ENCODE data around the gene TRIM56.
"Not testable (repeated sequence)": the region's sequence is repeated elsewhere in the genome, so short reads cannot be mapped to it uniquely, and the experiment has no call there.

TRIM56 gene

GRCh38 chr7:101099969-101100781, 14.9 kb downstream of the TRIM56 start:
- peak; percentile 98 for DNase-seq (ENCODE audit: low read depth)

GRCh38 chr7:101100858-101101847, 15.9 kb downstream of the TRIM56 start:
- H3K4me3 ChIP-seq (ENCODE audit: low read length), result no peak overlapping the region
- no peak for TF ChIP-seq CTCF (IDR thresholded peaks at IDR 0.05; ENCODE audit: insufficient read depth, low read depth, low read length, missing control alignments)
- no peak for DNase-seq (ENCODE audit: low read depth)

More at GRCh38 chr7:101099969-101100781, 14.9 kb downstream of the TRIM56 start:
- TF ChIP-seq CTCF (IDR thresholded peaks at IDR 0.05; ENCODE audit: insufficient read depth, low read depth, low read length, missing control alignments), result no peak
- H3K4me3 ChIP-seq (ENCODE audit: low read length), result no peak overlapping the region

GRCh38 chr7:101102026-101102425, 16.7 kb downstream of the TRIM56 start:
- H3K4me3 ChIP-seq (ENCODE audit: low read length), result no peak overlapping the region
- no peak for DNase-seq (ENCODE audit: low read depth)
- TF ChIP-seq CTCF (IDR thresholded peaks at IDR 0.05; ENCODE audit: insufficient read depth, low read depth, low read length, missing control alignments), result no peak

GRCh38 chr7:101103701-101104100, 18.4 kb downstream of the TRIM56 start:
- not testable (repeated sequence) for H3K4me3 ChIP-seq (ENCODE audit: low read length); DNase-seq (ENCODE audit: low read depth)

GRCh38 chr7:101104193-101104713, 19.0 kb downstream of the TRIM56 start:
- no peak for DNase-seq (ENCODE audit: low read depth)
- H3K4me3 ChIP-seq (ENCODE audit: low read length), result no peak overlapping the region
- TF ChIP-seq CTCF (IDR thresholded peaks at IDR 0.05; ENCODE audit: insufficient read depth, low read depth, low read length, missing control alignments), result no peak

GRCh38 chr7:101104799-101105198, 19.5 kb downstream of the TRIM56 start:
- no peak for TF ChIP-seq CTCF (IDR thresholded peaks at IDR 0.05; ENCODE audit: insufficient read depth, low read depth, low read length, missing control alignments)
- no peak overlapping the region for H3K4me3 ChIP-seq (ENCODE audit: low read length)
- no peak for DNase-seq (ENCODE audit: low read depth)

- DNase-seq (ENCODE audit: low read depth); H3K4me3 ChIP-seq (ENCODE audit: low read length): not testable (repeated sequence)
Measured at GRCh38 chr7:101105248-101105647, 20.0 kb downstream of the TRIM56 start.

Data from epithelial cell of esophagus (primary cell).